Breast epithelium (tissue), 4 donors: ENCODE measurements around the gene FGGY. TPM values are rescaled to one million over a fixed set of nuclear protein-coding genes. Genes with fewer than 3 reads are reported as not detected.

Source experiments
- DNase-seq, 2 donors: peaks; one replicate each; pipeline ENCODE4 v3.0.0-alpha.2; 2019; ENCODE audit warnings: low spot score in 2 of 2
- H3K27ac ChIP-seq, 2 donors: fragments of 200-600 bp; sonication (generic) in 1 of 2; one replicate each; pipeline ENCODE4 v1.5.1; 2016 to 2019; ENCODE audit warnings: mild to moderate bottlenecking in 1 of 2
- H3K27me3 ChIP-seq, 2 donors: fragments of 200-600 bp; sonication (generic) in 1 of 2; one replicate each; pipeline versions ENCODE4 v1.5.1 to v1.6.0; 2017 to 2019; ENCODE audit warnings: control low read depth in 1 of 2, mild to moderate bottlenecking in 1 of 2
- H3K36me3 ChIP-seq: fragments of 200-600 bp; one replicate; pipeline ENCODE4 v1.5.1; 2019
- H3K4me1 ChIP-seq, 2 donors: fragments of 200-600 bp; sonication (generic); one replicate each; pipeline ENCODE4 v1.5.1; 2016 to 2019; ENCODE audit warnings: control low read depth in 1 of 2
- H3K4me3 ChIP-seq, 3 donors: fragments of 200-600 bp; sonication (generic); 1 replicate in 2 of 3; 2 replicates in 1 of 3; pipeline ENCODE4 v1.5.1; 2016 to 2019; ENCODE audit warnings: mild to moderate bottlenecking in 3 of 3, moderate library complexity in 2 of 3
- H3K9me3 ChIP-seq, 2 donors: fragments of 200-600 bp; sonication (generic) in 1 of 2; one replicate each; pipeline ENCODE4 v1.5.1; 2016 to 2019; ENCODE audit warnings: control low read depth in 1 of 2
- POLR2A ChIP-seq: fragments of 450-650 bp; IDR thresholded peaks from one replicate; pipeline ENCODE4 v1.6.1; 2016; ENCODE audit warnings: antibody characterized with exemption, mild to moderate bottlenecking, moderate library complexity
- POLR2AphosphoS5 ChIP-seq, 3 donors: sonication (generic); formaldehyde crosslinking; IDR thresholded peaks; one replicate each; pipeline ENCODE4 v1.6.1; 2017; ENCODE audit warnings: antibody characterized with exemption in 3 of 3
- intact Hi-C: fragments of 100-400 bp; cut with DNase I; formaldehyde crosslinking; loops from one replicate; pipeline ENCODE4 v1.15.1; 2023; ENCODE audit warnings: low total_unique reads
- total RNA-seq, 3 donors: library from RNA; depleted of rRNA; stranded (reverse); fragments of >200 nt; gene quantifications; one replicate each; pipeline ENCODE4 v1.1.0, GENCODE V29; 2016
- TF ChIP-seq, protein P1 (sequence below), 3 donors: fragments of 450-650 bp; IDR thresholded peaks; one replicate each; pipeline ENCODE4 v1.5.1; 2016 to 2017; ENCODE audit warnings: antibody characterized with exemption in 3 of 3, mild to moderate bottlenecking in 3 of 3, moderate library complexity in 3 of 3

Gene FGGY
- total RNA-seq, 3 donors from 2014 or later = 16.2 to 50.3 (median 29.2) TPM

DNA sequence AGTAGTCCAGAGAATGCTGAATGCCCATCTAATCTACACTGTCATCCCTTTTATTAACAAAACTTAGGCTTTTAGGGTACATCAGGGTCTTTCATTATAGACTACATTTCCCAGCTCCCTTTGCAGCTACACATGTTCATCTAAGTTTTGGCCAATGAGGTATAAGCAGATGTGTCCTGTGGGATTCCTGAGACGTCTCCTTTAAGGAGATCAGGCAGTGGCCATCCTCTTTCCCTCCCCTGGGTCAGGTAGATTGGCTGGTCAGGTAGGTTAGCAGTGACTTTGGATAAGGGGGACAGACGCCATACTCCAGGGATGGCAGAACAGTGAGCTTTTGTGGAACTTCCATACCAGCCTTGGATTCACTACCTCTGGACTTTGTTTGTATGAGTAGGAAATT, 188.3 kb downstream of the FGGY start:
- TF ChIP-seq, protein P1, sequence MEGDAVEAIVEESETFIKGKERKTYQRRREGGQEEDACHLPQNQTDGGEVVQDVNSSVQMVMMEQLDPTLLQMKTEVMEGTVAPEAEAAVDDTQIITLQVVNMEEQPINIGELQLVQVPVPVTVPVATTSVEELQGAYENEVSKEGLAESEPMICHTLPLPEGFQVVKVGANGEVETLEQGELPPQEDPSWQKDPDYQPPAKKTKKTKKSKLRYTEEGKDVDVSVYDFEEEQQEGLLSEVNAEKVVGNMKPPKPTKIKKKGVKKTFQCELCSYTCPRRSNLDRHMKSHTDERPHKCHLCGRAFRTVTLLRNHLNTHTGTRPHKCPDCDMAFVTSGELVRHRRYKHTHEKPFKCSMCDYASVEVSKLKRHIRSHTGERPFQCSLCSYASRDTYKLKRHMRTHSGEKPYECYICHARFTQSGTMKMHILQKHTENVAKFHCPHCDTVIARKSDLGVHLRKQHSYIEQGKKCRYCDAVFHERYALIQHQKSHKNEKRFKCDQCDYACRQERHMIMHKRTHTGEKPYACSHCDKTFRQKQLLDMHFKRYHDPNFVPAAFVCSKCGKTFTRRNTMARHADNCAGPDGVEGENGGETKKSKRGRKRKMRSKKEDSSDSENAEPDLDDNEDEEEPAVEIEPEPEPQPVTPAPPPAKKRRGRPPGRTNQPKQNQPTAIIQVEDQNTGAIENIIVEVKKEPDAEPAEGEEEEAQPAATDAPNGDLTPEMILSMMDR (IDR thresholded peaks at IDR 0.05) = no peak
- no peak for TF ChIP-seq POLR2A
- no peak for TF ChIP-seq POLR2AphosphoS5 (IDR thresholded peaks at IDR 0.05)
- intact Hi-C loops = no loop called here
- no peaks in the 10 kb centered on the region for H3K27me3 ChIP-seq
- DNase-seq = no peak
- H3K4me1 ChIP-seq = no peaks in the 10 kb centered on the region
- no peaks in the 10 kb centered on the region for H3K9me3 ChIP-seq
- no peak overlapping the region for H3K4me3 ChIP-seq
- no peak overlapping the region for H3K27ac ChIP-seq
- H3K36me3 ChIP-seq = no peaks in the 10 kb centered on the region

DNA sequence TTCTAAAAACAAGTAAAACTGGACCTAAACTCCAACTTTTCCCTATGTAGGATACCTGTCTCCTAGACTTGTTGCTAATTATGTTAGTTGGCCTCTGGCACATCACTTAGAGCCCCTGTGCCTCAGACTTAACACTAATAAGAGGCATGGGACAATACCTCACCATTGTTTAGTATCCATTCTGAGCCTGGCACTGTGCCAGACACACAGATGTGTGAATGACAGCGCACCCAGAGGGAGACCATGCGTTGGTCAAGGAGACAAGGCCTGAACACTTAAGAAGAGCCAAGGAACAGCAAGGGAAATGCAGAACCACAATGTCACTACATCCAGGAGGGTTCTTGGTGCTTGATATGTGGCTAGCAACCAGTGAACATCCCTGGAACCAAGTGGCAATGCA, 189.1 kb downstream of the FGGY start:
- TF ChIP-seq POLR2AphosphoS5 (IDR thresholded peaks at IDR 0.05) = no peak
- TF ChIP-seq, protein P1 (IDR thresholded peaks at IDR 0.05) = no peak
- TF ChIP-seq POLR2A = no peak
- DNase-seq = no peak
- Histone ChIP-seq H3K9me3 (no peaks in the 10 kb centered on the region), H3K4me3 (no peak overlapping the region), H3K27me3 (no peaks in the 10 kb centered on the region), H3K36me3 (no peaks in the 10 kb centered on the region), H3K27ac (no peak overlapping the region), H3K4me1 (no peaks in the 10 kb centered on the region)
- intact Hi-C loops = no loop called here

DNA sequence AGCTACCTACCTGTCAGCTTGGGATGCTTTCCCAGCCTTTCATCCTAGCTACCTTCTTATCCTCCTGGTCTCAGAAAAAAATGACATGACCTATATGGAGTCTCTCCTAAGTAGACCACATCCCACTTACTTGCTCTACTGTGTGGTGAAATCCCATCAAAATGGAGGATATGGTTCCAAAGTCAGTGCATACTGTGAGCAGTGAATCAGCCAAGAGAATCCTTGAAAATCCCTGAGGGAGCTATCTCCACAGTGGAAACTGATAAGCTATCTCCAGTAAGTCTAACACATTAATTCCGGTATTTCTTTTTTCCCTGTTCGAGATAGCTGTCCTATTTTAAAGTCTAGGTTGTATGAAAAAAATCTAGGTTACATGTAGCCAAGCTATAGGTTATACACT, 189.7 kb downstream of the FGGY start:
- Histone ChIP-seq H3K27me3 (no peaks in the 10 kb centered on the region), H3K27ac (peak overlapping the region in 1 of 2 donors; percentile 58), H3K4me1 (no peaks in the 10 kb centered on the region), H3K9me3 (no peaks in the 10 kb centered on the region), H3K36me3 (no peaks in the 10 kb centered on the region), H3K4me3 (no peak overlapping the region)
- TF ChIP-seq, protein P1 (IDR thresholded peaks at IDR 0.05) = no peak
- no peak for TF ChIP-seq POLR2AphosphoS5 (IDR thresholded peaks at IDR 0.05)
- TF ChIP-seq POLR2A = no peak
- intact Hi-C loops = no loop called here
- no peak for DNase-seq

DNA sequence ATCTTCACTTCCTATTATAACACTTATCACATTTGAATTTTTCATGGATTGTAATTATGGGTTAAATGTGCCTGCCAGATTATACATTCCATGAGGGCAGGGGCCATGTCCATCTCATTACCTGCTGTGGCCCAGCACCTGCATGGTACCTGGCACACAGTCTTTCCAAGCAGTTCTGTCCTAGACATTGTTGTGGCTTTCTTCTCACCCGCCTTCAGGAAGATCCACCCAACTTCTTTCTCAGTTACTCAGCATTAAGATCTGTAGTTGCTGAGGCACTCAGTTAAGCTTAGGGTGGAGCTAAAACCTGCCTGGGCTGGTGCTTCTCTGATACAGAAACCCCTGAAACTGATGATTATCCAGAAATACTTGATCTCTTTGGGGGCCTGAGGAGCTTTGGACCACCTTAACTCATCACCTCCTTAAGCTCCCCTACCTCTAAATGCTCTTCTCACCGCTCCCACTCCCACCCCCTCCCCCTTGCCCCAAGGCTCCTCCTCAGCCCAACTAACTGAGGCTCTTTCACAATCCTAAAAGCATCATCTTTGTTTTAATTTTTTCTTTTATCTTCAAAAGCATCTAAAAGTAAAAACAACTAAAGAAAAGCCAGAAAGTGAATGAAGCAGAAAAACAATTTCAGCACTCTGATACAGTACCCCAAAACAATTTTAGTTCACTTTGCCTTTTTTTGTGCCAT, 190.6 kb downstream of the FGGY start:
- Histone ChIP-seq H3K36me3 (no peaks in the 10 kb centered on the region), H3K27ac (peak overlapping the region; percentile 58 to 70), H3K27me3 (no peaks in the 10 kb centered on the region), H3K4me3 (peak overlapping the region in 1 of 3 donors; percentile 2), H3K4me1 (no peaks in the 10 kb centered on the region), H3K9me3 (no peaks in the 10 kb centered on the region)
- TF ChIP-seq POLR2A = no peak
- TF ChIP-seq, protein P1 (IDR thresholded peaks at IDR 0.05) = no peak
- TF ChIP-seq POLR2AphosphoS5 (IDR thresholded peaks at IDR 0.05) = no peak
- intact Hi-C loops = no loop called here
- peak in 1 of 2 donors; percentile 25 for DNase-seq

DNA sequence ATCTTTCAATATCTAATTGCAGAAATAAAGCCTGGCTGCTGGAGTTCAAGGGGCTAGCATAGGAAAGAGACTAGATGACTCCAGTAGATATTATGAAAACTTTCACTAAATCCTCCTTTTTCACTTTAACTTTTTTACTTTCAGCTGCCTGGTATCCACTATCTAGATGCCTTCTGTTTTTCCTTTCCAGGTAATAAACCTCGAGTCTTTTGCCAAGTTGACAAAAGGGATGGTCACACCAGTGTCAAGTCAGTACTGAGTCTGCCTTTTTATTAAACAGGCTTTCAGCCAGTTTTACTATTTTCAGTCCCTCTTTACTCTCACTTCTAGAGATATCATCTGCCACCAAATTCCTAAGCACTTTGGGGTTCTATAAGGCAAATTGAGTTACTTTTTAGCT, 195.6 kb downstream of the FGGY start:
- H3K36me3 ChIP-seq = no peaks in the 10 kb centered on the region
- no peaks in the 10 kb centered on the region for H3K27me3 ChIP-seq
- intact Hi-C loops = no loop called here
- H3K4me1 ChIP-seq = no peaks in the 10 kb centered on the region
- no peak overlapping the region for H3K4me3 ChIP-seq
- no peaks in the 10 kb centered on the region for H3K9me3 ChIP-seq
- DNase-seq = no peak
- TF ChIP-seq POLR2AphosphoS5 (IDR thresholded peaks at IDR 0.05) (no peak), POLR2A (no peak)
- TF ChIP-seq, protein P1 (IDR thresholded peaks at IDR 0.05) = no peak
- no peak overlapping the region for H3K27ac ChIP-seq
